ENCODE results near the gene TWNK. TPM values are rescaled to one million over a fixed set of nuclear protein-coding genes. Genes with fewer than 3 reads are reported as not detected.
A peak's percentile ranks its signal among the peaks of the same experiment; 100 is the strongest.

The TWNK gene
- total and polyA plus RNA-seq, 9 of the 15 experiments (the other 6 are each of a cell fraction or from before 2014, with no cell fraction given): 11.6 to 34.7 (median 17.4) TPM

GRCh38 chr10:100998991-100999741, 11.8 kb downstream of the TWNK start (continued):
- TF ChIP-seq KLF13 (tag; IDR thresholded peaks at IDR 0.05; ENCODE audit: borderline replicate concordance, low read depth): 0 out of 2 replicates have a peak, but pooled peaks have one; percentile 30
- no peak for TF ChIP-seq BRCA1 (IDR thresholded peaks at IDR 0.05)
- no peak for TF ChIP-seq BRCA1 (CRISPR knock-in tag; IDR thresholded peaks at IDR 0.05)
- TF ChIP-seq RB1 (IDR thresholded peaks at IDR 0.05; ENCODE audit: low read depth): peak; percentile 73
- TF ChIP-seq ATF7 (IDR thresholded peaks at IDR 0.05): peak; percentile 39; the same call in 1 of the 2 replicates
- TF ChIP-seq E2F1 (CRISPR knock-in tag; IDR thresholded peaks at IDR 0.05): no peak; the same call in 1 of the 2 replicates
- TF ChIP-seq RAD21 (CRISPR knock-in tag; conservative IDR thresholded peaks at IDR 0.05 in 1 of 2, IDR thresholded peaks at IDR 0.05 in 1 of 2): peak; percentile 36 to 55; a peak in 3 of 4 replicates
- TF ChIP-seq TARDBP (IDR thresholded peaks at IDR 0.05): peak; percentile 52
- TF ChIP-seq RBM25 (IDR thresholded peaks at IDR 0.05; ENCODE audit: low read depth, low read length, severe bottlenecking): no peak
- peak; percentile 77 for TF ChIP-seq RBFOX2 (IDR thresholded peaks at IDR 0.05; ENCODE audit: low read depth, low read length)
- TF ChIP-seq ELF1 (tag; IDR thresholded peaks at IDR 0.05): no peak
- TF ChIP-seq, protein P1, sequence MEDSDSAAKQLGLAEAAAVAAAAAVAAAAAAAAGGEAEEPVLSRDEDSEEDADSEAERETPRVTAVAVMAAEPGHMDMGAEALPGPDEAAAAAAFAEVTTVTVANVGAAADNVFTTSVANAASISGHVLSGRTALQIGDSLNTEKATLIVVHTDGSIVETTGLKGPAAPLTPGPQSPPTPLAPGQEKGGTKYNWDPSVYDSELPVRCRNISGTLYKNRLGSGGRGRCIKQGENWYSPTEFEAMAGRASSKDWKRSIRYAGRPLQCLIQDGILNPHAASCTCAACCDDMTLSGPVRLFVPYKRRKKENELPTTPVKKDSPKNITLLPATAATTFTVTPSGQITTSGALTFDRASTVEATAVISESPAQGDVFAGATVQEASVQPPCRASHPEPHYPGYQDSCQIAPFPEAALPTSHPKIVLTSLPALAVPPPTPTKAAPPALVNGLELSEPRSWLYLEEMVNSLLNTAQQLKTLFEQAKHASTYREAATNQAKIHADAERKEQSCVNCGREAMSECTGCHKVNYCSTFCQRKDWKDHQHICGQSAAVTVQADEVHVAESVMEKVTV (CRISPR knock-in tag; IDR thresholded peaks at IDR 0.05): 0 out of 2 replicates have a peak, but pooled peaks have one; percentile 11
- peak; percentile 33 for TF ChIP-seq TAF1 (IDR thresholded peaks at IDR 0.05; ENCODE audit: control insufficient read depth, extremely low read depth, insufficient read depth, low read length, severe bottlenecking)
- peak; percentile 33; the same call in 1 of the 2 replicates for TF ChIP-seq TFAP4 (CRISPR knock-in tag; IDR thresholded peaks at IDR 0.05; ENCODE audit: borderline replicate concordance)
- TF ChIP-seq POLR2A (conservative IDR thresholded peaks at IDR 0.05): peak; percentile 69
- TF ChIP-seq ZNF589 (CRISPR knock-in tag; IDR thresholded peaks at IDR 0.05; ENCODE audit: low read depth): peak; percentile 22; the same call in 1 of the 2 replicates
- TF ChIP-seq RREB1 (CRISPR knock-in tag; IDR thresholded peaks at IDR 0.05): no peak

Measured in K562 (cell line).